Measurements from ENCODE around the gene WRAP53.

DNA sequence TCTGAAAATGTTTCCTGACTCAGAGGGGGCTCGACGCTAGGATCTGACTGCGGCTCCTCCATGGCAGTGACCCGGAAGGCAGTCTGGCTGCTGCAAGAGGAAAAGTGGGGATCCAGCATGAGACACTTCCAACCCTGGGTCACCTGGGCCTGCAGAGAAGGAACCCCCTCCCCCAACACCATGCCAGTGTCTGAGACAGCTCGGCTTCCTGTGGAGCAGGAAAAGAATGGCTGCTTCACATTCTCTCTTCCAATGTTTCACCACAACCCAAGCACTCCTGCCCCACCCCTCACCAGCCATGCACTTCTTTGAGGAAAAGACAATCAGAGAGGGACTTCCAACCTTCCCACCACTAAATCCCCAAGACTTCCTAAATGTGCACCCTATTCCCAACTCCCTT lies 11.7 kb upstream of the WRAP53 start:
- TF ChIP-seq POLR2AphosphoS5 (IDR thresholded peaks at IDR 0.05; ENCODE audit: borderline replicate concordance, low read depth, low read length) (no peak), EZH2 (IDR thresholded peaks at IDR 0.05) (no peak), FOXP2 (optimal IDR thresholded peaks at IDR 0.05; ENCODE audit: control extremely low read depth, extremely low read length, insufficient read depth) (no peak)

Data from SK-N-MC (cell line).